Right lobe of liver (tissue), 6 donors: Measurements from ENCODE around the gene TAF1. TPM values are rescaled to one million over a fixed set of nuclear protein-coding genes. Genes with fewer than 3 reads are reported as not detected.

Experiments used
- ATAC-seq, 4 donors: fragments of 200-7000 bp; cut with Tn5 transposase; one replicate each; pipeline ENCODE4 v1.9.1; 2020; ENCODE audit warnings: mild to moderate bottlenecking in 4 of 4, moderate library complexity in 4 of 4
- DNase-seq, 3 donors: peaks; one replicate each; pipeline ENCODE4 v3.0.0-alpha.2; 2020
- H3K27ac ChIP-seq, 3 donors: fragments of 200-600 bp; one replicate each; pipeline ENCODE4 v1.8.0; 2022
- H3K27me3 ChIP-seq, 2 donors: fragments of 200-600 bp; one replicate each; pipeline ENCODE4 v1.8.0; 2022
- H3K36me3 ChIP-seq, 4 donors: fragments of 200-600 bp; sonication (generic) in 1 of 4; one replicate each; pipeline versions ENCODE4 v1.5.1 to v1.8.0; 2017 to 2022; ENCODE audit warnings: control low read depth in 1 of 4
- H3K4me1 ChIP-seq, 4 donors: fragments of 200-600 bp; sonication (generic) in 1 of 4; one replicate each; pipeline versions ENCODE4 v1.5.1 to v1.8.0; 2017 to 2022; ENCODE audit warnings: control low read depth in 1 of 4
- H3K4me3 ChIP-seq, 3 donors: fragments of 200-600 bp; one replicate each; pipeline ENCODE4 v1.8.0; 2022
- H3K9me3 ChIP-seq, 4 donors: fragments of 200-600 bp; sonication (generic) in 1 of 4; one replicate each; pipeline versions ENCODE4 v1.5.1 to v1.8.0; 2017 to 2022; ENCODE audit warnings: control low read depth in 1 of 4
- CTCF ChIP-seq, 4 donors: fragments of 200-600 bp in 3 of 4; fragments of 450-650 bp in 1 of 4; IDR thresholded peaks; one replicate each; pipeline versions ENCODE4 v1.5.1 to v1.8.0; 2016 to 2022; ENCODE audit warnings: antibody characterized with exemption in 4 of 4, mild to moderate bottlenecking in 2 of 4
- POLR2A ChIP-seq: fragments of 450-650 bp; IDR thresholded peaks from one replicate; pipeline ENCODE4 v1.6.1; 2017; ENCODE audit warnings: antibody characterized with exemption, mild to moderate bottlenecking
- WGBS: methylation state at CpG from one replicate; pipeline ENCODE4 v1.1.6; 2018; ENCODE audit warnings: low coverage, low lambda C conversion rate; ENCODE audit not compliant: insufficient coverage; ENCODE audit errors: missing lambda C conversion rate; 5-methylcytosine and 5-hydroxymethylcytosine counted together
- intact Hi-C, 2 donors: fragments of 100-400 bp; cut with DNase I; formaldehyde crosslinking; loops; one replicate each; pipeline versions ENCODE4 v1.11.2 to v1.14.1; 2022
- total RNA-seq, 6 experiments: library from RNA; depleted of rRNA in 2 of 6; stranded (reverse); fragments of >200 nt in 2 of 6; fragmentation: NEBNext Ultra II Directional in 3 of 6; extraction: Animal tissue kit (Norgen Biotek cat#: 25700) in 3 of 6; gene quantifications; one replicate each; pipeline versions ENCODE4 v1.1.0 to v1.2.4, GENCODE V29; 2016 to 2023
- donor health status: DM: no; HTN: yes; CAD: no.
- donor health status: DM: no; HTN: no; CAD: no.
- donor health status: DM: no; HTN: no; CAD: no.
- donor health status: DM: no; HTN: yes; CAD: no.
- donor health status: DM: no; HTN: yes; CAD: no.

TAF1 gene
- total RNA-seq, 6 experiments from 2014 or later, result 8.8 to 14.0 (median 12.3) TPM

- 59% methylated on average over 3 of the region's 3 CpGs for WGBS
- Histone ChIP-seq H3K4me1 (no peaks in the 10 kb centered on the region), H3K27ac (no peak overlapping the region), H3K4me3 (no peak overlapping the region), H3K27me3 (no peaks in the 10 kb centered on the region), H3K36me3 (peaks cover 0 to 32% (median 3%) of the 10 kb centered on the region in 4 donors), H3K9me3 (no peaks in the 10 kb centered on the region)
- no peak for DNase-seq
- ATAC-seq, result no peak
- intact Hi-C loops, result no loop called here
- no peak for TF ChIP-seq POLR2A
- no peak for TF ChIP-seq CTCF (IDR thresholded peaks at IDR 0.05)
Measured at GRCh38 chrX:71454222-71454621, 88.1 kb downstream of the TAF1 start.

GRCh38 chrX:71458866-71459265 lies 92.7 kb downstream of the TAF1 start:
- TF ChIP-seq POLR2A (no peak), CTCF (IDR thresholded peaks at IDR 0.05) (no peak)
- H3K27ac ChIP-seq, result no peak overlapping the region
- peaks cover 0 to 67% (median 19%) of the 10 kb centered on the region in 4 donors for H3K36me3 ChIP-seq
- no CpG with 5 or more reads among the region's 6 CpGs for WGBS
- no peaks in the 10 kb centered on the region for H3K4me1 ChIP-seq
- DNase-seq (no peak), ATAC-seq (no peak)
- H3K4me3 ChIP-seq, result no peak overlapping the region
- intact Hi-C loops, result no loop called here
- no peaks in the 10 kb centered on the region for H3K27me3 ChIP-seq
- H3K9me3 ChIP-seq, result no peaks in the 10 kb centered on the region

- no peak for TF ChIP-seq CTCF (IDR thresholded peaks at IDR 0.05)
- no peak for TF ChIP-seq POLR2A
- DNase-seq, result no peak
- H3K36me3 ChIP-seq, result peaks cover 0 to 54% (median 15%) of the 10 kb centered on the region in 4 donors
- no peak for ATAC-seq
- no peaks in the 10 kb centered on the region for H3K4me1 ChIP-seq
- H3K9me3 ChIP-seq, result no peaks in the 10 kb centered on the region
- H3K4me3 ChIP-seq, result no peak overlapping the region
- intact Hi-C loops, result no loop called here
- no peak overlapping the region for H3K27ac ChIP-seq
- no peaks in the 10 kb centered on the region for H3K27me3 ChIP-seq
Measured at GRCh38 chrX:71464968-71465367, 98.8 kb downstream of the TAF1 start.

- Histone ChIP-seq H3K4me3 (no peak overlapping the region), H3K4me1 (no peaks in the 10 kb centered on the region), H3K27me3 (no peaks in the 10 kb centered on the region), H3K9me3 (no peaks in the 10 kb centered on the region), H3K36me3 (peaks cover 0 to 34% (median 7%) of the 10 kb centered on the region in 4 donors), H3K27ac (no peak overlapping the region)
- no peak for TF ChIP-seq POLR2A
- TF ChIP-seq CTCF (IDR thresholded peaks at IDR 0.05), result no peak
- ATAC-seq, result no peak
- intact Hi-C loops, result no loop called here
- DNase-seq, result no peak
- 36% methylated on average over 3 of the region's 5 CpGs for WGBS
Measured at GRCh38 chrX:71466979-71467523, 100.9 kb downstream of the TAF1 start.
